ENCODE results near the gene SSUH2.

SSUH2 gene

GRCh38 chr3:8647137-8647985 is 2.8 kb upstream of the SSUH2 start:
- H3K27ac ChIP-seq (ENCODE audit: low read depth, low read length): no peak overlapping the region
- no peaks in the 10 kb centered on the region for H3K27me3 ChIP-seq (ENCODE audit: control insufficient read depth in 1 of 2, insufficient read depth in 2 of 2, low read length in 2 of 2)
- H3K36me3 ChIP-seq (ENCODE audit: insufficient read depth, low read length): no peaks in the 10 kb centered on the region
- H3K4me3 ChIP-seq (ENCODE audit: low read depth in 1 of 2, low read length in 2 of 2): no peak overlapping the region
- H3K9ac ChIP-seq (ENCODE audit: low read length): no peak overlapping the region
- H3K4me1 ChIP-seq (ENCODE audit: insufficient read depth, low read length): no peaks in the 10 kb centered on the region
- H3K9me3 ChIP-seq (ENCODE audit: low read length): no peaks in the 10 kb centered on the region

GRCh38 chr3:8646313-8646938 is 1.8 kb upstream of the SSUH2 start:
- Histone ChIP-seq H3K36me3 (ENCODE audit: insufficient read depth, low read length) (no peaks in the 10 kb centered on the region), H3K27ac (ENCODE audit: low read depth, low read length) (no peak overlapping the region), H3K9me3 (ENCODE audit: low read length) (no peaks in the 10 kb centered on the region), H3K4me1 (ENCODE audit: insufficient read depth, low read length) (no peaks in the 10 kb centered on the region), H3K9ac (ENCODE audit: low read length) (no peak overlapping the region), H3K4me3 (ENCODE audit: low read depth in 1 of 2, low read length in 2 of 2) (no peak overlapping the region), H3K27me3 (ENCODE audit: control insufficient read depth in 1 of 2, insufficient read depth in 2 of 2, low read length in 2 of 2) (no peaks in the 10 kb centered on the region)

DNA sequence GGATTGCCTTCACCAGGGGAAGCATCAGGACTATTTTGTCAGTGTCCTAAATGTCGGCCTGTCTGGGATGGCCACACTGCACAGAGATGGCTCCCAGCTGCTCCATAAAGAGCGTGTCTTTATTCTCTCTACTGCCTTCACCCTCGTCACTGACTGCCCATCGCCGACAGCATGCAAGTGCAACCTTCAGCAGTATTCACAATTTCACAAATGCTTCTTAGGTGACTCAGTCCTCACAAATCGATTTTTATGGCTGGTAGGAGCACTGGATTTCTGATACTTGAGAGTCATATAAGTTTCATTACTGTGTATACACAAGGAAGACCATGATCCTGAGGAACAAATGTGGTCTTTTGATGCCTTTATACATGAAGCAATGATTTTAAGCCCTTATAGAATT is 1.1 kb upstream of the SSUH2 start:
- H3K4me3 ChIP-seq (ENCODE audit: low read depth in 1 of 2, low read length in 2 of 2): no peak overlapping the region
- no peak overlapping the region for H3K9ac ChIP-seq (ENCODE audit: low read length)
- no peaks in the 10 kb centered on the region for H3K36me3 ChIP-seq (ENCODE audit: insufficient read depth, low read length)
- no peaks in the 10 kb centered on the region for H3K4me1 ChIP-seq (ENCODE audit: insufficient read depth, low read length)
- H3K27ac ChIP-seq (ENCODE audit: low read depth, low read length): no peak overlapping the region
- H3K27me3 ChIP-seq (ENCODE audit: control insufficient read depth in 1 of 2, insufficient read depth in 2 of 2, low read length in 2 of 2): no peaks in the 10 kb centered on the region
- H3K9me3 ChIP-seq (ENCODE audit: low read length): no peaks in the 10 kb centered on the region

GRCh38 chr3:8643693-8644365 is 769 bp downstream of the SSUH2 start:
- H3K36me3 ChIP-seq (ENCODE audit: insufficient read depth, low read length): no peaks in the 10 kb centered on the region
- H3K9ac ChIP-seq (ENCODE audit: low read length): no peak overlapping the region
- no peak overlapping the region for H3K4me3 ChIP-seq (ENCODE audit: low read depth in 1 of 2, low read length in 2 of 2)
- H3K4me1 ChIP-seq (ENCODE audit: insufficient read depth, low read length): no peaks in the 10 kb centered on the region
- no peaks in the 10 kb centered on the region for H3K9me3 ChIP-seq (ENCODE audit: low read length)
- no peak overlapping the region for H3K27ac ChIP-seq (ENCODE audit: low read depth, low read length)
- no peaks in the 10 kb centered on the region for H3K27me3 ChIP-seq (ENCODE audit: control insufficient read depth in 1 of 2, insufficient read depth in 2 of 2, low read length in 2 of 2)

GRCh38 chr3:8642001-8642400 is 2.6 kb downstream of the SSUH2 start:
- Histone ChIP-seq H3K4me1 (ENCODE audit: insufficient read depth, low read length) (no peaks in the 10 kb centered on the region), H3K27me3 (ENCODE audit: control insufficient read depth in 1 of 2, insufficient read depth in 2 of 2, low read length in 2 of 2) (no peaks in the 10 kb centered on the region), H3K36me3 (ENCODE audit: insufficient read depth, low read length) (no peaks in the 10 kb centered on the region), H3K4me3 (ENCODE audit: low read depth in 1 of 2, low read length in 2 of 2) (no peak overlapping the region), H3K9ac (ENCODE audit: low read length) (no peak overlapping the region), H3K27ac (ENCODE audit: low read depth, low read length) (no peak overlapping the region), H3K9me3 (ENCODE audit: low read length) (no peaks in the 10 kb centered on the region)

GRCh38 chr3:8641472-8641871 is 3.1 kb downstream of the SSUH2 start:
- H3K4me3 ChIP-seq (ENCODE audit: low read depth in 1 of 2, low read length in 2 of 2): no peak overlapping the region
- no peak overlapping the region for H3K27ac ChIP-seq (ENCODE audit: low read depth, low read length)
- H3K9me3 ChIP-seq (ENCODE audit: low read length): no peaks in the 10 kb centered on the region
- H3K9ac ChIP-seq (ENCODE audit: low read length): no peak overlapping the region
- H3K36me3 ChIP-seq (ENCODE audit: insufficient read depth, low read length): no peaks in the 10 kb centered on the region
- H3K27me3 ChIP-seq (ENCODE audit: control insufficient read depth in 1 of 2, insufficient read depth in 2 of 2, low read length in 2 of 2): no peaks in the 10 kb centered on the region
- H3K4me1 ChIP-seq (ENCODE audit: insufficient read depth, low read length): no peaks in the 10 kb centered on the region

DNA sequence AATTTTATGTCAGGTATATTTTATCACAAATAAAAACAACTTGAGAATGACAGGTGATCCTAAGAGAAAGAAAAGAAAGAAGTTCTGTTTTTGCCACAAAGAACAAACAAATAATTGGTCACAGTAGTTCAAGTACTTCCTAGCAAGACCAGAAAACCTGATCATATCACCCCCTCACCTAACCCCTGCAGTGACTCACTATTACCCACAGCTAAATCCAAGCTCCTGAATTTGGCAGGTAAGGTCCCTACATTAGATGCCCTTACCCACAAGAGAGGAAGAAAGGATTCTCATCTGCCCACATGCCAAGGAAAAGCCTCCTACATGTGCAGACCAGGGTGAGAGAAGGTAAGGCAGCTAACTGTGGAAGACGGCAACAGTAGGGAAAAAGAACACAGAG is 4.4 kb downstream of the SSUH2 start:
- H3K4me1 ChIP-seq (ENCODE audit: insufficient read depth, low read length): no peaks in the 10 kb centered on the region
- H3K9me3 ChIP-seq (ENCODE audit: low read length): peaks cover 5% of the 10 kb centered on the region
- no peaks in the 10 kb centered on the region for H3K27me3 ChIP-seq (ENCODE audit: control insufficient read depth in 1 of 2, insufficient read depth in 2 of 2, low read length in 2 of 2)
- H3K27ac ChIP-seq (ENCODE audit: low read depth, low read length): no peak overlapping the region
- no peak overlapping the region for H3K9ac ChIP-seq (ENCODE audit: low read length)
- H3K4me3 ChIP-seq (ENCODE audit: low read depth in 1 of 2, low read length in 2 of 2): no peak overlapping the region
- H3K36me3 ChIP-seq (ENCODE audit: insufficient read depth, low read length): no peaks in the 10 kb centered on the region

DNA sequence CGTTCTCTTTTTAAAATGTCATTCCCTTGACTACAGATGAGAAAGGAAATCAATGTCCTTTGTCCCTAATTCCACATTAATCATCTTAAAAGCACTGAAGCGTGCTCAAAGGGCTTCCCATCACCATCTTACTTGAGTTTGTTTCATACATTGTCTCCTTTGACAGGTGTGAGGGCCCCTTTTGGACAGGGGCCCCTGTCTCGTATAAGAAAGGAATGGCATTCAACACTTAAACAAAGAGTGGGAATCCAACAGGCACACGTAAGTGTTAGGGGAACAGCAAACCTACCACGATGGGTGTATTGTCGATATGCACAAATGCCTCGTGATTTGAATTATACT is 5.0 kb downstream of the SSUH2 start:
- no peak overlapping the region for H3K4me3 ChIP-seq (ENCODE audit: low read depth in 1 of 2, low read length in 2 of 2)
- no peaks in the 10 kb centered on the region for H3K4me1 ChIP-seq (ENCODE audit: insufficient read depth, low read length)
- H3K27me3 ChIP-seq (ENCODE audit: control insufficient read depth in 1 of 2, insufficient read depth in 2 of 2, low read length in 2 of 2): no peaks in the 10 kb centered on the region
- no peak overlapping the region for H3K27ac ChIP-seq (ENCODE audit: low read depth, low read length)
- H3K9ac ChIP-seq (ENCODE audit: low read length): no peak overlapping the region
- no peaks in the 10 kb centered on the region for H3K36me3 ChIP-seq (ENCODE audit: insufficient read depth, low read length)
- peaks cover 5% of the 10 kb centered on the region for H3K9me3 ChIP-seq (ENCODE audit: low read length)

DNA sequence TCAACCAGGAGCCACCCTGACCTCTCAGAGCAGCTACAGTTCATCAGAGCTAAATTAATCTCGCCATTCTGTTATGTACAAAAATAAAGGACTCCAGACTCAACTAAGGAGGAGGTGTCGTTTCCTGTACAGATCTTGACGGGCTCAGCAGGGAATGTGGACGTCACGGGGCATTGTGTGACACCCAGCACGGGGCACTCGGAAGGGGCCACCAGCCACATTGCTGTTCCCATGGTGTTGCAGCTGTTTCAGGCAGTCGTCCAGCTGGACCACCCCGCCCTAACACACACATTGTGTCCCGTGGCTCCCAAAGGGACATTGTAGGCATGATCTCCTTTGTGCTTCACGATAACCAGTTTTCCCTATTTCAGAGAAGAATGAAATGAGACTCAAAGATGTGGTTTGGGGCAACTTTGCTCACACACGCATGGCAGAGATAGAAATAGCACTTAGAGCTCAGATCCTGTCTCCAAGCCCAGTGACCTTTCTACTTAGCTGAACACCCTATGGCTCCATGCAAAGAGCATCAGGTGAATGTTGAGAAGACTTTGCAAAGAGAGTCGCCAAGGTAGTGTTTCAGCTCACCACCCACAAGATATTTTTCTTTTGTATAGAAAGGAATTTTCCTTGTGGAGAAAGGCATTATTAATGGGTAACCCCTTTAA is 5.5 kb downstream of the SSUH2 start:
- H3K36me3 ChIP-seq (ENCODE audit: insufficient read depth, low read length): no peaks in the 10 kb centered on the region
- peaks cover 5% of the 10 kb centered on the region for H3K9me3 ChIP-seq (ENCODE audit: low read length)
- no peak overlapping the region for H3K4me3 ChIP-seq (ENCODE audit: low read depth in 1 of 2, low read length in 2 of 2)
- no peaks in the 10 kb centered on the region for H3K4me1 ChIP-seq (ENCODE audit: insufficient read depth, low read length)
- no peak overlapping the region for H3K9ac ChIP-seq (ENCODE audit: low read length)
- H3K27ac ChIP-seq (ENCODE audit: low read depth, low read length): no peak overlapping the region
- H3K27me3 ChIP-seq (ENCODE audit: control insufficient read depth in 1 of 2, insufficient read depth in 2 of 2, low read length in 2 of 2): no peaks in the 10 kb centered on the region

GRCh38 chr3:8637348-8637747 is 7.2 kb downstream of the SSUH2 start:
- peaks cover 5% of the 10 kb centered on the region for H3K9me3 ChIP-seq (ENCODE audit: low read length)
- no peak overlapping the region for H3K9ac ChIP-seq (ENCODE audit: low read length)
- no peaks in the 10 kb centered on the region for H3K4me1 ChIP-seq (ENCODE audit: insufficient read depth, low read length)
- no peak overlapping the region for H3K27ac ChIP-seq (ENCODE audit: low read depth, low read length)
- no peaks in the 10 kb centered on the region for H3K36me3 ChIP-seq (ENCODE audit: insufficient read depth, low read length)
- no peak overlapping the region for H3K4me3 ChIP-seq (ENCODE audit: low read depth in 1 of 2, low read length in 2 of 2)
- H3K27me3 ChIP-seq (ENCODE audit: control insufficient read depth in 1 of 2, insufficient read depth in 2 of 2, low read length in 2 of 2): no peaks in the 10 kb centered on the region

GRCh38 chr3:8635631-8636030 is 9.0 kb downstream of the SSUH2 start:
- no peak overlapping the region for H3K4me3 ChIP-seq (ENCODE audit: low read depth in 1 of 2, low read length in 2 of 2)
- no peaks in the 10 kb centered on the region for H3K36me3 ChIP-seq (ENCODE audit: insufficient read depth, low read length)
- H3K9ac ChIP-seq (ENCODE audit: low read length): no peak overlapping the region
- no peaks in the 10 kb centered on the region for H3K27me3 ChIP-seq (ENCODE audit: control insufficient read depth in 1 of 2, insufficient read depth in 2 of 2, low read length in 2 of 2)
- H3K27ac ChIP-seq (ENCODE audit: low read depth, low read length): no peak overlapping the region
- peaks cover 5% of the 10 kb centered on the region for H3K9me3 ChIP-seq (ENCODE audit: low read length)
- H3K4me1 ChIP-seq (ENCODE audit: insufficient read depth, low read length): no peaks in the 10 kb centered on the region

Data from muscle layer of colon (tissue), 2 donors.